ENCODE data around the gene RERE. TPM values are rescaled to one million over a fixed set of nuclear protein-coding genes. Genes with fewer than 3 reads are reported as not detected.

RERE gene
- total RNA-seq, 1 experiment from 2014 or later: 217 TPM

- ChIA-PET POLR2A (no interaction called here), CTCF (no interaction called here)
- TF ChIP-seq TCF7L2 (IDR thresholded peaks at IDR 0.05; ENCODE audit: low read depth, low read length): no peak
- no peak for TF ChIP-seq SIN3A (IDR thresholded peaks at IDR 0.05; ENCODE audit: borderline replicate concordance, insufficient read depth, low read depth, low read length)
- TF ChIP-seq POLR2AphosphoS5 (IDR thresholded peaks at IDR 0.05; ENCODE audit: low read depth, low read length): no peak
- TF ChIP-seq CTCF (IDR thresholded peaks at IDR 0.05): no peak
- no peak for TF ChIP-seq REST (IDR thresholded peaks at IDR 0.05; ENCODE audit: insufficient read depth in 1 of 2, low read depth in 2 of 2, low read length in 1 of 2)
- DNase-seq (ENCODE audit: low read depth, low spot score): no peak
- BruUV-seq (replicated peaks): no TSS peak
- H3K9me3 ChIP-seq (ENCODE audit: control insufficient read depth, insufficient read depth, low read depth, low read length): no peaks in the 10 kb centered on the region
- no peaks in the 10 kb centered on the region for H3K36me3 ChIP-seq (ENCODE audit: control insufficient read depth, insufficient read depth, low read length)
- H3K27ac ChIP-seq (ENCODE audit: low read length): no peak overlapping the region
- intact Hi-C loops (cut with micrococcal nuclease; ENCODE audit: unreplicated experiment): no loop called here
- no peak overlapping the region for H3K4me3 ChIP-seq (ENCODE audit: low read depth in 2 of 2, low read length in 2 of 2)
- ATAC-seq: no peak
- in situ Hi-C loops (cut with HindIII; ENCODE audit: low pct_unique_long_range_greater_than_20kb, low sequenced_read_pairs): no loop called here
- H3K4me1 ChIP-seq (ENCODE audit: control insufficient read depth, insufficient read depth, low read length): peaks cover 14% of the 10 kb centered on the region; the same call in 1 of the 2 replicates
- H3K27me3 ChIP-seq (ENCODE audit: control insufficient read depth, insufficient read depth, low read length): no peaks in the 10 kb centered on the region
Observed at GRCh38 chr1:8752411-8752810, 65.0 kb downstream of the RERE start.

GRCh38 chr1:8751984-8752383 is 65.5 kb downstream of the RERE start:
- DNase-seq (ENCODE audit: low read depth, low spot score) (no peak), ATAC-seq (no peak)
- Histone ChIP-seq H3K4me1 (ENCODE audit: control insufficient read depth, insufficient read depth, low read length) (peaks cover 14% of the 10 kb centered on the region; the same call in 1 of the 2 replicates), H3K27me3 (ENCODE audit: control insufficient read depth, insufficient read depth, low read length) (no peaks in the 10 kb centered on the region), H3K36me3 (ENCODE audit: control insufficient read depth, insufficient read depth, low read length) (no peaks in the 10 kb centered on the region), H3K9me3 (ENCODE audit: control insufficient read depth, insufficient read depth, low read depth, low read length) (no peaks in the 10 kb centered on the region), H3K4me3 (ENCODE audit: low read depth in 2 of 2, low read length in 2 of 2) (no peak overlapping the region), H3K27ac (ENCODE audit: low read length) (no peak overlapping the region)
- ChIA-PET CTCF (no interaction called here), POLR2A (no interaction called here)
- intact Hi-C loops (cut with micrococcal nuclease; ENCODE audit: unreplicated experiment): no loop called here
- in situ Hi-C loops (cut with HindIII; ENCODE audit: low pct_unique_long_range_greater_than_20kb, low sequenced_read_pairs): no loop called here
- TF ChIP-seq CTCF (IDR thresholded peaks at IDR 0.05) (no peak), TCF7L2 (IDR thresholded peaks at IDR 0.05; ENCODE audit: low read depth, low read length) (no peak), REST (IDR thresholded peaks at IDR 0.05; ENCODE audit: insufficient read depth in 1 of 2, low read depth in 2 of 2, low read length in 1 of 2) (no peak), POLR2AphosphoS5 (IDR thresholded peaks at IDR 0.05; ENCODE audit: low read depth, low read length) (no peak), SIN3A (IDR thresholded peaks at IDR 0.05; ENCODE audit: borderline replicate concordance, insufficient read depth, low read depth, low read length) (no peak)
- BruUV-seq (replicated peaks): no TSS peak

Measured in Panc1 (cell line).